Spleen (tissue), 11 donors: Measurements from ENCODE around the gene NOS1AP. TPM values are rescaled to one million over a fixed set of nuclear protein-coding genes. Genes with fewer than 3 reads are reported as not detected.
"Not testable (repeated sequence)": the region's sequence is repeated elsewhere in the genome, so short reads cannot be mapped to it uniquely, and the experiment has no call there.

Experiments
- DNase-seq: peaks from one replicate; pipeline ENCODE4 v3.0.0-alpha.2; 2020
- H3K27ac ChIP-seq, 8 donors: fragments of 200-600 bp; sonication (generic) in 7 of 8; 1 replicate in 4 of 8; 2 replicates in 4 of 8; pipeline versions ENCODE4 v1.5.0 to v1.8.0; 2016 to 2021; ENCODE audit warnings: inconsistent platforms in 4 of 8, mild to moderate bottlenecking in 4 of 8, moderate library complexity in 1 of 8
- H3K27me3 ChIP-seq, 7 donors: fragments of 200-600 bp; sonication (generic) in 6 of 7; replicated peaks in 1 of 7; 1 replicate in 4 of 7; 2 replicates in 3 of 7; pipeline versions ENCODE4 v1.5.0 to v1.8.0; 2016 to 2021; ENCODE audit warnings: inconsistent platforms in 3 of 7, mild to moderate bottlenecking in 1 of 7
- H3K36me3 ChIP-seq, 6 donors: fragments of 200-600 bp; sonication (generic) in 5 of 6; 1 replicate in 4 of 6; 2 replicates in 2 of 6; pipeline versions ENCODE4 v1.5.0 to v1.8.0; 2016 to 2021; ENCODE audit warnings: inconsistent platforms in 2 of 6
- H3K4me1 ChIP-seq, 6 donors: fragments of 200-600 bp; sonication (generic) in 5 of 6; 1 replicate in 3 of 6; 2 replicates in 3 of 6; pipeline versions ENCODE4 v1.5.0 to v1.8.0; 2016 to 2021; ENCODE audit warnings: inconsistent platforms in 3 of 6
- H3K4me3 ChIP-seq, 8 donors: fragments of 200-600 bp; sonication (generic) in 7 of 8; 1 replicate in 4 of 8; 2 replicates in 4 of 8; pipeline versions ENCODE4 v1.5.0 to v1.8.0; 2016 to 2021; ENCODE audit warnings: inconsistent platforms in 4 of 8, mild to moderate bottlenecking in 4 of 8, moderate library complexity in 2 of 8
- H3K9me3 ChIP-seq, 8 donors: fragments of 200-600 bp; sonication (generic) in 7 of 8; 1 replicate in 4 of 8; 2 replicates in 4 of 8; pipeline versions ENCODE4 v1.5.0 to v1.8.0; 2016 to 2021; ENCODE audit warnings: inconsistent platforms in 4 of 8
- CTCF ChIP-seq, 11 experiments: fragments of 200-600 bp in 7 of 11; fragments of 450-650 bp in 4 of 11; sonication (generic) in 4 of 11; IDR thresholded peaks in 8 of 11; conservative IDR thresholded peaks in 3 of 11; 1 replicate in 7 of 11; 2 replicates in 4 of 11; pipeline versions ENCODE4 v1.4.0 to v1.8.0; 2016 to 2021; ENCODE audit warnings: antibody characterized with exemption in 11 of 11, inconsistent platforms in 4 of 11, mild to moderate bottlenecking in 1 of 11
- POLR2A ChIP-seq, 3 donors: fragments of 450-650 bp; IDR thresholded peaks; one replicate each; pipeline ENCODE4 v1.5.1; 2017; ENCODE audit warnings: antibody characterized with exemption in 3 of 3, mild to moderate bottlenecking in 1 of 3
- POLR2AphosphoS5 ChIP-seq, 3 donors: sonication (generic); formaldehyde crosslinking; IDR thresholded peaks; one replicate each; pipeline ENCODE4 v1.5.1; 2017; ENCODE audit warnings: antibody characterized with exemption in 3 of 3
- WGBS, 5 donors: extraction: QIAGEN DNeasy Blood & Tissue Kit in 3 of 5; methylation state at CpG; one replicate each; pipeline versions ENCODE4 v1.1.5 to v1.1.7; 2013 to 2018; 5-methylcytosine and 5-hydroxymethylcytosine counted together
- intact Hi-C: fragments of 100-400 bp; cut with DNase I; formaldehyde crosslinking; loops from one replicate; pipeline ENCODE4 v1.15.0; 2023; ENCODE audit warnings: low total_unique reads
- polyA plus RNA-seq, 3 donors: library from polyadenylated mRNA; stranded (reverse); fragments of 200-250 nt; gene quantifications; one replicate each; pipeline ENCODE4 v1.2.1, GENCODE V29; 2013
- total RNA-seq, 7 donors: library from RNA; depleted of rRNA in 3 of 7; stranded (reverse); fragments of >200 nt in 3 of 7; fragmentation: NEBNext Ultra II Directional in 4 of 7; extraction: Animal tissue kit (Norgen Biotek cat#: 25700) in 4 of 7; gene quantifications; one replicate each; pipeline versions ENCODE4 v1.1.0 to v1.2.1, GENCODE V29; 2016 to 2021
- donor health status: healthy with polysubstance abuse.
- donor health status: DM: no; HTN: no; CAD: no; lungs with moderate emphysema.
- donor health status: DM: no; HTN: no; CAD: no.
- donor health status: Bipolar disorder and iron deficiency.
- donor health status: healthy.
- donor health status: DM: no; HTN: no; CAD: no.
- donor health status: DM: yes; HTN: yes; CAD: no.

Gene NOS1AP
- total and polyA plus RNA-seq, 10 donors = 0.16 to 1.7 (median 0.60) TPM; not detected in 2

- no peak for DNase-seq
- no peak overlapping the region for H3K27ac ChIP-seq
Observed at GRCh38 chr1:162062542-162063015, 6.9 kb upstream of the NOS1AP start.

GRCh38 chr1:162065016-162065415, 4.5 kb upstream of the NOS1AP start:
- 28 to 62% (median 29%) methylated on average over 2 of the region's 2 CpGs for WGBS, 5 donors
- no peaks in the 10 kb centered on the region for H3K9me3 ChIP-seq
- peaks cover 0 to 71% (median 13%) of the 10 kb centered on the region in 7 donors for H3K27me3 ChIP-seq
- no peak overlapping the region for H3K4me3 ChIP-seq
- no peaks in the 10 kb centered on the region for H3K36me3 ChIP-seq
- intact Hi-C loops = no loop called here
- no peak for DNase-seq
- H3K27ac ChIP-seq = no peak overlapping the region
- peaks cover 3 to 10% (median 9%) of the 10 kb centered on the region in 6 donors for H3K4me1 ChIP-seq
- TF ChIP-seq POLR2AphosphoS5 (IDR thresholded peaks at IDR 0.05) (no peak), POLR2A (IDR thresholded peaks at IDR 0.05) (no peak), CTCF (IDR thresholded peaks at IDR 0.05 in 8 of 11, conservative IDR thresholded peaks at IDR 0.05 in 3 of 11) (no peak)

More at GRCh38 chr1:162062542-162063015, 6.9 kb upstream of the NOS1AP start:
- Histone ChIP-seq H3K4me3 (no peak overlapping the region), H3K9me3 (no peaks in the 10 kb centered on the region), H3K27me3 (peaks cover 0 to 51% (median 5%) of the 10 kb centered on the region in 7 donors), H3K4me1 (no peaks in the 10 kb centered on the region), H3K36me3 (no peaks in the 10 kb centered on the region)
- TF ChIP-seq CTCF (IDR thresholded peaks at IDR 0.05 in 8 of 11, conservative IDR thresholded peaks at IDR 0.05 in 3 of 11) (no peak), POLR2A (IDR thresholded peaks at IDR 0.05) (no peak), POLR2AphosphoS5 (IDR thresholded peaks at IDR 0.05) (no peak)
- WGBS, 5 donors = 74 to 87% (median 78%) methylated on average over 4 of the region's 4 CpGs
- intact Hi-C loops = no loop called here

- H3K27ac ChIP-seq, H3K4me3 ChIP-seq, H3K36me3 ChIP-seq, H3K9me3 ChIP-seq, DNase-seq, intact Hi-C loops: not testable (repeated sequence)
- Histone ChIP-seq H3K27me3 (peaks cover 0 to 83% (median 23%) of the 10 kb centered on the region in 7 donors), H3K4me1 (peaks cover 3 to 23% (median 16%) of the 10 kb centered on the region in 6 donors)
- WGBS, 5 donors = 78 to 93% (median 84%) methylated on average over 4 of the region's 4 CpGs
Observed at GRCh38 chr1:162066836-162067235, 2.7 kb upstream of the NOS1AP start.

GRCh38 chr1:162067466-162067865, 2.0 kb upstream of the NOS1AP start:
- Histone ChIP-seq H3K9me3 (no peaks in the 10 kb centered on the region), H3K4me3 (no peak overlapping the region), H3K27ac (no peak overlapping the region), H3K4me1 (peaks cover 3 to 23% (median 16%) of the 10 kb centered on the region in 6 donors), H3K36me3 (no peaks in the 10 kb centered on the region), H3K27me3 (peaks cover 0 to 90% (median 23%) of the 10 kb centered on the region in 7 donors)
- no peak for DNase-seq
- intact Hi-C loops = no loop called here
- 50 to 68% (median 53%) methylated on average over 1 of the region's 1 CpG for WGBS, 5 donors
- no peak for TF ChIP-seq POLR2A (IDR thresholded peaks at IDR 0.05)
- no peak for TF ChIP-seq POLR2AphosphoS5 (IDR thresholded peaks at IDR 0.05)
- no peak for TF ChIP-seq CTCF (IDR thresholded peaks at IDR 0.05 in 8 of 11, conservative IDR thresholded peaks at IDR 0.05 in 3 of 11)
